Stimulated activated CD4-positive, alpha-beta T cell treated with anti-CD3 and anti-CD28 coated beads, Interleukin-4, amount 100 ng/mL, for 4 hours (primary cell): ENCODE results near the gene CDS2.
A peak's percentile ranks its signal among the peaks of the same experiment; 100 is the strongest.

Experiments used
- DNase-seq, 2 experiments: peaks; one replicate each; pipeline ENCODE4 v3.0.0-alpha.2; 2020

The CDS2 gene

GRCh38 chr20:5216663-5217062 is 89.9 kb downstream of the CDS2 start:
- DNase-seq: no peak

GRCh38 chr20:5217616-5218015 is 90.8 kb downstream of the CDS2 start:
- DNase-seq: no peak

GRCh38 chr20:5220321-5221060 is 93.7 kb downstream of the CDS2 start:
- DNase-seq: no peak

- no peak for DNase-seq
These were observed 94.2 kb downstream of the CDS2 start for GRCh38 chr20:5221061-5221430.

- peak; percentile 26 to 39 for DNase-seq
These were observed 96.3 kb downstream of the CDS2 start for GRCh38 chr20:5222919-5223634.

GRCh38 chr20:5230544-5230943 is 103.7 kb downstream of the CDS2 start:
- DNase-seq: no peak

GRCh38 chr20:5234158-5234557 is 107.3 kb downstream of the CDS2 start:
- DNase-seq: no peak

- DNase-seq: no peak
These were observed 108.2 kb downstream of the CDS2 start for GRCh38 chr20:5234978-5235377.
